Heart left ventricle (tissue), 13 donors: ENCODE measurements around the gene NMNAT2.

ENCODE experiments used
- CTCF ChIP-seq, 12 donors: fragments of 200-600 bp; sonication (generic) in 4 of 12; IDR thresholded peaks; one replicate each; pipeline versions ENCODE4 v1.5.0 to v1.8.0; 2018 to 2022; ENCODE audit warnings: antibody characterized with exemption in 12 of 12, mild to moderate bottlenecking in 5 of 12
- POLR2A ChIP-seq, 2 donors: fragments of 450-650 bp; IDR thresholded peaks; one replicate each; pipeline ENCODE4 v1.6.1; 2017; ENCODE audit warnings: antibody characterized with exemption in 2 of 2, mild to moderate bottlenecking in 2 of 2, moderate library complexity in 2 of 2
- donor health status: ischemic (EF 13 %, LVEDD 7.1; RV severe dilation, severe dysfunction).
- donor health status: DM: no; HTN: yes; CAD: no.
- donor health status: DM: no; HTN: no; CAD: no.
- donor health status: ischemic (EF 25% LVEDD 6.9; RV normal size, moderate dysfunction).
- donor health status: ischemic (EF 25% LVEDD 5.7; RV mildly dilated, moderate dysfunction).
- donor health status: ischemic (EF 35%, LVEDD 5.7; RV mildly dilated, moderate dysfunction).
- donor health status: nonischemic (EF 11% LVEDD 7.7; RV severe dilation, severe dysfunction).
- donor health status: DM: yes; HTN: yes; CAD: no.
- donor health status: PGD.
- donor health status: ischemic (EF 29% LVEDD 5.4; RV normal size, mild dysfunction).
- donor health status: nonischemic (EF 23%, LVEDD 6.1; RV moderate dilation, normal function).

GRCh38 chr1:183206538-183207122 lies 211.6 kb downstream of the NMNAT2 start:
- no peak for TF ChIP-seq POLR2A (IDR thresholded peaks at IDR 0.05)
- TF ChIP-seq CTCF (IDR thresholded peaks at IDR 0.05) = no peak
